BLaER1 treated with 17β-estradiol and CSF1 and Interleukin-3, amounts not matched to agents 10 nM and 100 nM (cell line): Measurements from ENCODE around the gene OLIG1.

Source experiments
- H3K27ac ChIP-seq, 11 experiments: shearing (Covaris generic); formaldehyde crosslinking; 2 replicates each; pipeline ENCODE4 v1.8.1; 2022
- H3K27me3 ChIP-seq, 11 experiments: shearing (Covaris generic); formaldehyde crosslinking; 2 replicates each; pipeline ENCODE4 v1.8.1; 2022
- H3K36me3 ChIP-seq, 11 experiments: shearing (Covaris generic); formaldehyde crosslinking; 2 replicates each; pipeline ENCODE4 v1.8.1; 2022
- H3K4me1 ChIP-seq, 10 experiments: shearing (Covaris generic); formaldehyde crosslinking; 2 replicates each; pipeline ENCODE4 v1.8.1; 2022
- H3K4me2 ChIP-seq, 11 experiments: shearing (Covaris generic); formaldehyde crosslinking; 2 replicates each; pipeline ENCODE4 v1.8.1; 2022
- H3K4me3 ChIP-seq, 10 experiments: shearing (Covaris generic); formaldehyde crosslinking; 2 replicates each; pipeline ENCODE4 v1.8.1; 2022
- H3K9ac ChIP-seq, 11 experiments: shearing (Covaris generic); formaldehyde crosslinking; 2 replicates each; pipeline ENCODE4 v1.8.1; 2022
- H3K9me3 ChIP-seq, 11 experiments: shearing (Covaris generic); formaldehyde crosslinking; replicated peaks in 1 of 11; 2 replicates each; pipeline ENCODE4 v1.8.1; 2022
- H4K20me1 ChIP-seq, 11 experiments: shearing (Covaris generic); formaldehyde crosslinking; 2 replicates each; pipeline ENCODE4 v1.8.1; 2022
- Cebpa-rat ChIP-seq, 11 experiments: shearing (Covaris generic); IDR thresholded peaks; 2 replicates each; pipeline ENCODE4 v1.8.1; 2022

The OLIG1 gene

GRCh38 chr21:33080376-33080775, 10.4 kb downstream of the OLIG1 start:
- no peak for TF ChIP-seq Cebpa-rat (IDR thresholded peaks at IDR 0.05)
- peak overlapping the region in 4 of 11 experiments; percentile 6 to 19 (median 14); a peak in 2 of 22 replicates for H3K4me2 ChIP-seq
- peaks cover 0 to 9% (median 0%) of the 10 kb centered on the region in 11 experiments; a peak in 2 of 22 replicates for H4K20me1 ChIP-seq
- H3K4me1 ChIP-seq: peaks cover 28 to 41% (median 33%) of the 10 kb centered on the region in 10 experiments
- H3K9me3 ChIP-seq: no peaks in the 10 kb centered on the region
- H3K36me3 ChIP-seq: no peaks in the 10 kb centered on the region
- no peak overlapping the region for H3K27ac ChIP-seq
- H3K4me3 ChIP-seq: no peak overlapping the region
- H3K9ac ChIP-seq: no peak overlapping the region
- peaks cover 11 to 33% (median 31%) of the 10 kb centered on the region in 11 experiments for H3K27me3 ChIP-seq

GRCh38 chr21:33080776-33081175, 10.8 kb downstream of the OLIG1 start:
- Histone ChIP-seq H4K20me1 (peaks cover 0 to 9% (median 0%) of the 10 kb centered on the region in 11 experiments; a peak in 2 of 22 replicates), H3K27me3 (peaks cover 7 to 29% (median 27%) of the 10 kb centered on the region in 11 experiments), H3K27ac (no peak overlapping the region), H3K9me3 (no peaks in the 10 kb centered on the region), H3K4me2 (peak overlapping the region in 3 of 11 experiments; percentile 6 to 14 (median 14); a peak in 2 of 22 replicates), H3K4me1 (peaks cover 28 to 41% (median 33%) of the 10 kb centered on the region in 10 experiments), H3K9ac (no peak overlapping the region), H3K4me3 (no peak overlapping the region), H3K36me3 (no peaks in the 10 kb centered on the region)
- TF ChIP-seq Cebpa-rat (IDR thresholded peaks at IDR 0.05): no peak

- TF ChIP-seq Cebpa-rat (IDR thresholded peaks at IDR 0.05): no peak
- Histone ChIP-seq H3K4me2 (peak overlapping the region in 7 of 11 experiments; percentile 59 to 81 (median 79); a peak in 9 of 22 replicates), H3K4me3 (no peak overlapping the region), H3K27me3 (no peaks in the 10 kb centered on the region), H3K9me3 (no peaks in the 10 kb centered on the region), H3K27ac (peak overlapping the region in 3 of 11 experiments; percentile 49 to 76 (median 65); a peak in 5 of 22 replicates), H3K9ac (no peak overlapping the region), H3K4me1 (peaks cover 13 to 34% (median 20%) of the 10 kb centered on the region in 10 experiments), H3K36me3 (no peaks in the 10 kb centered on the region), H4K20me1 (no peaks in the 10 kb centered on the region)
Measured at GRCh38 chr21:33088384-33088783, 18.4 kb downstream of the OLIG1 start.

GRCh38 chr21:33089395-33090119, 19.6 kb downstream of the OLIG1 start:
- Histone ChIP-seq H3K27me3 (no peaks in the 10 kb centered on the region), H4K20me1 (no peaks in the 10 kb centered on the region), H3K9ac (peak overlapping the region in 2 of 11 experiments; percentile 20 to 35; a peak in 2 of 22 replicates), H3K4me3 (no peak overlapping the region), H3K4me1 (peaks cover 13 to 30% (median 20%) of the 10 kb centered on the region in 10 experiments), H3K9me3 (no peaks in the 10 kb centered on the region), H3K36me3 (no peaks in the 10 kb centered on the region), H3K27ac (peak overlapping the region in 7 of 11 experiments; percentile 12 to 76 (median 62); a peak in 13 of 22 replicates), H3K4me2 (peak overlapping the region; percentile 46 to 81 (median 67))
- TF ChIP-seq Cebpa-rat (IDR thresholded peaks at IDR 0.05): no peak

GRCh38 chr21:33096426-33096825, 26.5 kb downstream of the OLIG1 start:
- no peaks in the 10 kb centered on the region for H3K27me3 ChIP-seq
- no peaks in the 10 kb centered on the region for H3K9me3 ChIP-seq
- H3K4me2 ChIP-seq: peak overlapping the region; percentile 34 to 66 (median 51)
- H3K4me1 ChIP-seq: peaks cover 37 to 50% (median 46%) of the 10 kb centered on the region in 10 experiments
- no peaks in the 10 kb centered on the region for H4K20me1 ChIP-seq
- no peak for TF ChIP-seq Cebpa-rat (IDR thresholded peaks at IDR 0.05)
- H3K9ac ChIP-seq: peak overlapping the region in 1 of 11 experiments; percentile 31; a peak in 1 of 22 replicates
- H3K27ac ChIP-seq: peak overlapping the region in 9 of 11 experiments; percentile 3 to 64 (median 46); a peak in 12 of 22 replicates
- H3K4me3 ChIP-seq: no peak overlapping the region
- H3K36me3 ChIP-seq: no peaks in the 10 kb centered on the region

GRCh38 chr21:33099131-33099530, 29.2 kb downstream of the OLIG1 start:
- Histone ChIP-seq H4K20me1 (no peaks in the 10 kb centered on the region), H3K36me3 (no peaks in the 10 kb centered on the region), H3K9me3 (peaks cover 0 to 2% (median 0%) of the 10 kb centered on the region in 11 experiments; a peak in 1 of 22 replicates), H3K4me3 (no peak overlapping the region), H3K4me1 (peaks cover 55 to 75% (median 68%) of the 10 kb centered on the region in 10 experiments), H3K27me3 (no peaks in the 10 kb centered on the region), H3K27ac (peak overlapping the region in 1 of 11 experiments; percentile 13; a peak in 1 of 22 replicates), H3K9ac (no peak overlapping the region), H3K4me2 (peak overlapping the region; percentile 45 to 92 (median 64))
- no peak for TF ChIP-seq Cebpa-rat (IDR thresholded peaks at IDR 0.05)

GRCh38 chr21:33101300-33101911, 31.5 kb downstream of the OLIG1 start:
- Histone ChIP-seq H3K36me3 (no peaks in the 10 kb centered on the region), H3K27me3 (no peaks in the 10 kb centered on the region), H3K4me2 (peak overlapping the region; percentile 70 to 97 (median 88))

GRCh38 chr21:33105088-33105487, 35.1 kb downstream of the OLIG1 start:
- no peaks in the 10 kb centered on the region for H3K36me3 ChIP-seq
- peaks cover 0 to 7% (median 0%) of the 10 kb centered on the region in 11 experiments; a peak in 3 of 22 replicates for H3K9me3 ChIP-seq
- no peak overlapping the region for H3K4me2 ChIP-seq
- no peak for TF ChIP-seq Cebpa-rat (IDR thresholded peaks at IDR 0.05)
- H3K27ac ChIP-seq: no peak overlapping the region
- peaks cover 53 to 76% (median 69%) of the 10 kb centered on the region in 10 experiments for H3K4me1 ChIP-seq
- peaks cover 0 to 10% (median 0%) of the 10 kb centered on the region in 11 experiments; a peak in 6 of 22 replicates for H3K27me3 ChIP-seq
- H3K4me3 ChIP-seq: no peak overlapping the region
- H3K9ac ChIP-seq: no peak overlapping the region
- H4K20me1 ChIP-seq: no peaks in the 10 kb centered on the region

More at GRCh38 chr21:33101300-33101911, 31.5 kb downstream of the OLIG1 start:
- peak in 3 of 11 experiments; percentile 27 to 46 (median 42); a peak in 2 of 22 replicates for TF ChIP-seq Cebpa-rat (IDR thresholded peaks at IDR 0.05)
- Histone ChIP-seq H3K9me3 (peaks cover 0 to 7% (median 0%) of the 10 kb centered on the region in 11 experiments; a peak in 3 of 22 replicates), H3K4me1 (peaks cover 46 to 64% (median 57%) of the 10 kb centered on the region in 10 experiments), H3K9ac (peak overlapping the region; percentile 55 to 82 (median 78); a peak in 21 of 22 replicates), H4K20me1 (no peaks in the 10 kb centered on the region), H3K27ac (peak overlapping the region; percentile 47 to 92 (median 87); a peak in 21 of 22 replicates), H3K4me3 (peak overlapping the region in 4 of 10 experiments; percentile 19 to 28 (median 25); a peak in 5 of 20 replicates)
